Parathyroid adenoma (tissue), 2 donors: ENCODE data around the gene FLG.

Experiments
- H2AFZ ChIP-seq: fragments of 300-600 bp; sonication (generic); one replicate; pipeline ENCODE4 v1.7.0; 2017; ENCODE audit warnings: antibody characterized with exemption, mild to moderate bottlenecking
- H3K27ac ChIP-seq: fragments of 300-600 bp; sonication (generic); one replicate; pipeline ENCODE4 v1.7.0; 2017
- H3K27me3 ChIP-seq: fragments of 300-600 bp; sonication (generic); one replicate; pipeline ENCODE4 v1.7.0; 2017; ENCODE audit warnings: low read length; ENCODE audit not compliant: control insufficient read depth, insufficient read depth
- H3K36me3 ChIP-seq: fragments of 300-600 bp; sonication (generic); one replicate; pipeline ENCODE4 v1.7.0; 2017; ENCODE audit warnings: low read length; ENCODE audit not compliant: control insufficient read depth, insufficient read depth
- H3K4me1 ChIP-seq: fragments of 300-600 bp; sonication (generic); one replicate; pipeline ENCODE4 v1.7.0; 2017; ENCODE audit warnings: control low read depth
- H3K4me2 ChIP-seq: fragments of 300-600 bp; sonication (generic); one replicate; pipeline ENCODE4 v1.7.0; 2017; ENCODE audit warnings: low read length
- H3K4me3 ChIP-seq: fragments of 300-600 bp; sonication (generic); one replicate; pipeline ENCODE4 v1.7.0; 2017; ENCODE audit warnings: low read depth, low read length
- H3K79me2 ChIP-seq: fragments of 300-600 bp; sonication (generic); one replicate; pipeline ENCODE4 v1.7.0; 2017; ENCODE audit warnings: control low read depth
- H3K9ac ChIP-seq: fragments of 300-600 bp; sonication (generic); one replicate; pipeline ENCODE4 v1.7.0; 2017; ENCODE audit warnings: mild to moderate bottlenecking
- H3K9me3 ChIP-seq: fragments of 300-600 bp; sonication (generic); one replicate; pipeline ENCODE4 v1.7.0; 2017; ENCODE audit warnings: low read length; ENCODE audit not compliant: control insufficient read depth
- CTCF ChIP-seq: fragments of 300-600 bp; sonication (generic); IDR thresholded peaks from one replicate; pipeline ENCODE4 v1.7.0; 2017; ENCODE audit warnings: antibody characterized with exemption, mild to moderate bottlenecking
- donor health status: primary hyperparathyroidism.

The FLG gene

GRCh38 chr1:152356736-152357135, 31.7 kb upstream of the FLG start:
- Histone ChIP-seq H3K36me3 (no peaks in the 10 kb centered on the region), H3K4me1 (no peaks in the 10 kb centered on the region), H2AFZ (no peak overlapping the region), H3K4me3 (no peak overlapping the region), H3K27ac (no peak overlapping the region), H3K9me3 (no peaks in the 10 kb centered on the region), H3K79me2 (no peaks in the 10 kb centered on the region), H3K27me3 (no peaks in the 10 kb centered on the region), H3K9ac (no peak overlapping the region), H3K4me2 (no peak overlapping the region)
- TF ChIP-seq CTCF = no peak

GRCh38 chr1:152349611-152350010, 24.6 kb upstream of the FLG start:
- Histone ChIP-seq H3K36me3 (no peaks in the 10 kb centered on the region), H3K9ac (no peak overlapping the region), H3K4me3 (no peak overlapping the region), H3K9me3 (no peaks in the 10 kb centered on the region), H2AFZ (no peak overlapping the region), H3K79me2 (no peaks in the 10 kb centered on the region), H3K4me2 (no peak overlapping the region), H3K27ac (no peak overlapping the region), H3K4me1 (no peaks in the 10 kb centered on the region), H3K27me3 (no peaks in the 10 kb centered on the region)
- TF ChIP-seq CTCF = no peak

DNA sequence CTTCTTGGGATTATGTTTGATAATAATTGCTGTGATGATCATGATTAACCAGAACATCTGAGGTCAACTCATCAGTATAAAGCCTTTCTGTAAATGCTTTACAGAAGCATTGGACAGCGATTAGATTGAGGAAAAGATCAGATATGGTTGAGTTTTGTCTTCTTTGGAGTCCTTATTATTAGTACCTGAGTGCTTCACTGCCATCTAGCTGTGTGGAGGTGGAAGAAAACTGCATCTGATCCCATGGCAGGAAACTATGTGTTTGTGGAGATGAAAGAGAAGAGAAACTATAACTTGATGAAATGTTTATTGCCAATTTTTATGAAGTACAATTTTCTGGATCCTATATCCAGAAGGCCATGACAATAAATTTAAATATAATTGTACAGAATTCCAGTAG, 23.4 kb upstream of the FLG start:
- Histone ChIP-seq H3K27me3 (no peaks in the 10 kb centered on the region), H3K36me3 (no peaks in the 10 kb centered on the region), H2AFZ (no peak overlapping the region), H3K9ac (no peak overlapping the region), H3K27ac (no peak overlapping the region), H3K9me3 (no peaks in the 10 kb centered on the region), H3K4me3 (no peak overlapping the region), H3K79me2 (no peaks in the 10 kb centered on the region), H3K4me1 (no peaks in the 10 kb centered on the region), H3K4me2 (no peak overlapping the region)
- no peak for TF ChIP-seq CTCF

DNA sequence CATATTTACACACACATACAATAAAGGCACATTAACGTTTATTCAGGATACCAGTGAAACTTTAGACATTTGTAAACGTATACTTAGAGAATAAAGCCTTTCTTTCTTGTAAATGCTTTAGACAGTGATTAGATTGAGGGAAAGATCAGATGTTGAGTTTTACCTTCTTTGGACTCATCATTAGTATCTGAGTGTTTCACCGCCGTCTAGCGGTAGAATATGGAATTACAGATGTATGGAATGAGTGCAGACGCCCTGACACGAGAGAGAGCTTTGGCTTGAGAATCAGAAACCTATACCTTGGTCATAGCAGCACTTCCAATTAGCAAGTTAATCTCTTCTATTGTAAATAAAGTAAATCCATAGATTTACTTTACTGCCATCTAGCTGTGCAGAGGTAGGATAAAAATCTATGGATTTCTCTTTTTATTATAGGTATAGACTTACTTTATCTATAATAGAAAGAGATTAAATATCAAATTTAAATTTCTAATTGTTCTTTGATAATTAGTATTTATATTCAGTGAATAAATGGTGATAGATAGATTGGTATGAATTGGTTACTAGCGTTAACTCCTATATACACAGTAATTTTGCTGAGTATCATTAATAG, 22.2 kb upstream of the FLG start:
- Histone ChIP-seq H3K4me3 (no peak overlapping the region), H3K79me2 (no peaks in the 10 kb centered on the region), H3K27me3 (no peaks in the 10 kb centered on the region), H3K4me1 (no peaks in the 10 kb centered on the region), H3K36me3 (no peaks in the 10 kb centered on the region), H3K9me3 (no peaks in the 10 kb centered on the region), H3K27ac (no peak overlapping the region), H2AFZ (no peak overlapping the region), H3K4me2 (no peak overlapping the region), H3K9ac (no peak overlapping the region)
- peak; percentile 63 for TF ChIP-seq CTCF

- H3K36me3 ChIP-seq = no peaks in the 10 kb centered on the region
- no peaks in the 10 kb centered on the region for H3K9me3 ChIP-seq
- H3K9ac ChIP-seq = no peak overlapping the region
- no peak overlapping the region for H2AFZ ChIP-seq
- no peak for TF ChIP-seq CTCF
- H3K4me1 ChIP-seq = no peaks in the 10 kb centered on the region
- H3K27me3 ChIP-seq = no peaks in the 10 kb centered on the region
- no peak overlapping the region for H3K4me3 ChIP-seq
- no peak overlapping the region for H3K27ac ChIP-seq
- no peak overlapping the region for H3K4me2 ChIP-seq
- no peaks in the 10 kb centered on the region for H3K79me2 ChIP-seq
Measured at GRCh38 chr1:152344438-152344837, 19.4 kb upstream of the FLG start.
